HepG2 (cell line): ENCODE measurements around the gene ISCA2. TPM values are rescaled to one million over a fixed set of nuclear protein-coding genes. Genes with fewer than 3 reads are reported as not detected.

Experiments
- ATAD3A ChIP-seq: sonication (generic); formaldehyde crosslinking; IDR thresholded peaks from 2 replicates; pipeline ENCODE4 v1.4.0; 2020; ENCODE audit warnings: missing genetic modification reagents
- CC2D1A ChIP-seq: sonication (generic); formaldehyde crosslinking; IDR thresholded peaks from 2 replicates; pipeline ENCODE4 v1.8.1; 2023; ENCODE audit warnings: mild to moderate bottlenecking, missing genetic modification reagents
- CCAR2 ChIP-seq: fragments of 200-400 bp; formaldehyde crosslinking; optimal IDR thresholded peaks from 2 replicates; pipeline ENCODE3; 2018; ENCODE audit warnings: low read depth, mild to moderate bottlenecking, low read length, moderate library complexity
- HES4 ChIP-seq: sonication (generic); formaldehyde crosslinking; IDR thresholded peaks from 2 replicates; pipeline ENCODE4 v1.9.0; 2021; ENCODE audit warnings: mild to moderate bottlenecking, missing genetic modification reagents, borderline replicate concordance
- HNRNPK ChIP-seq: fragments of 200-400 bp; formaldehyde crosslinking; IDR thresholded peaks from 2 replicates; pipeline ENCODE4 v1.6.1; 2018; ENCODE audit warnings: low read length, low read depth, moderate library complexity, mild to moderate bottlenecking; ENCODE audit not compliant: poor library complexity, severe bottlenecking
- HNRNPL ChIP-seq: fragments of 200-400 bp; formaldehyde crosslinking; IDR thresholded peaks from 2 replicates; pipeline ENCODE4 v1.6.1; 2017; ENCODE audit warnings: mild to moderate bottlenecking, low read depth, low read length
- HOXA5 ChIP-seq: sonication (generic); formaldehyde crosslinking; IDR thresholded peaks from 2 replicates; pipeline ENCODE4 v1.4.0; 2020; ENCODE audit warnings: missing genetic modification reagents
- IKZF4 ChIP-seq: sonication (generic); formaldehyde crosslinking; IDR thresholded peaks from 2 replicates; pipeline ENCODE4 v1.5.1; 2020; ENCODE audit warnings: borderline replicate concordance, mild to moderate bottlenecking, low read depth, missing genetic modification reagents; ENCODE audit errors: not compliant biosample characterization
- JUNB ChIP-seq: sonication (generic); formaldehyde crosslinking; IDR thresholded peaks from 2 replicates; pipeline ENCODE4 v1.8.0; 2022; ENCODE audit warnings: missing genetic modification reagents, mild to moderate bottlenecking, borderline replicate concordance
- KLF12 ChIP-seq: sonication (generic); formaldehyde crosslinking; IDR thresholded peaks from 2 replicates; pipeline ENCODE4 v1.4.0; 2020; ENCODE audit warnings: missing genetic modification reagents, borderline replicate concordance
- PCBP1 ChIP-seq: fragments of 200-400 bp; formaldehyde crosslinking; IDR thresholded peaks from 2 replicates; pipeline ENCODE4 v1.6.1; 2017; ENCODE audit warnings: mild to moderate bottlenecking, low read depth, low read length, borderline replicate concordance
- RARG ChIP-seq: sonication (generic); formaldehyde crosslinking; IDR thresholded peaks from 2 replicates; pipeline ENCODE4 v1.4.0; 2020; ENCODE audit warnings: low read depth, mild to moderate bottlenecking, missing genetic modification reagents
- RCOR2 ChIP-seq: IDR thresholded peaks from 2 replicates; pipeline ENCODE4 v1.6.1; 2016; ENCODE audit warnings: missing biosample characterization, missing genetic modification reagents
- RXRA ChIP-seq: sonication (generic); formaldehyde crosslinking; IDR thresholded peaks from 2 replicates; pipeline ENCODE4 v1.5.1; 2020; ENCODE audit warnings: missing genetic modification reagents
- SP2 ChIP-seq: sonication (generic); formaldehyde crosslinking; IDR thresholded peaks from 2 replicates; pipeline ENCODE4 v1.5.1; 2020; ENCODE audit warnings: mild to moderate bottlenecking, missing genetic modification reagents
- SRSF1 ChIP-seq: fragments of 200-400 bp; formaldehyde crosslinking; optimal IDR thresholded peaks from 2 replicates; pipeline ENCODE3; 2017; ENCODE audit warnings: mild to moderate bottlenecking, low read depth, low read length, moderate library complexity
- ZNF432 ChIP-seq: sonication (generic); formaldehyde crosslinking; IDR thresholded peaks from 2 replicates; pipeline ENCODE4 v1.5.0; 2020; ENCODE audit warnings: missing genetic modification reagents, mild to moderate bottlenecking, borderline replicate concordance
- ZNF460 ChIP-seq: sonication (generic); formaldehyde crosslinking; IDR thresholded peaks from 2 replicates; pipeline ENCODE4 v1.5.1; 2020; ENCODE audit warnings: missing genetic modification reagents, mild to moderate bottlenecking, borderline replicate concordance
- ZNF577 ChIP-seq: sonication (generic); formaldehyde crosslinking; IDR thresholded peaks from 2 replicates; pipeline ENCODE4 v1.4.0; 2020; ENCODE audit warnings: mild to moderate bottlenecking, low read depth, missing genetic modification reagents, borderline replicate concordance
- ZNF841 ChIP-seq: sonication (generic); formaldehyde crosslinking; IDR thresholded peaks from 2 replicates; pipeline ENCODE4 v1.8.1; 2023; ENCODE audit warnings: missing genetic modification reagents, borderline replicate concordance
- ZSCAN12 ChIP-seq: sonication (generic); formaldehyde crosslinking; IDR thresholded peaks from 2 replicates; pipeline ENCODE4 v1.9.0; 2021; ENCODE audit warnings: mild to moderate bottlenecking, missing genetic modification reagents
- polyA plus RNA-seq, 8 experiments: library from polyadenylated mRNA; depleted of rRNA in 3 of 8; stranded (reverse) in 7 of 8; unstranded in 1 of 8; fragments of >200 nt; fragmentation: Illumina TruSeq in 4 of 8; extraction: Trizol in 4 of 8; gene quantifications; 2 replicates each; pipeline versions ENCODE4 v1.2.1 to v1.2.3, GENCODE V29; 2011 to 2016; ENCODE audit warnings: low read depth in 4 of 8, missing spikeins in 1 of 8, mixed read lengths in 1 of 8; ENCODE audit not compliant: insufficient read depth in 1 of 8
- total RNA-seq, 5 experiments: library from RNA; depleted of rRNA; stranded (reverse); fragments of >200 nt; fragmentation: Illumina TruSeq; extraction: Trizol; gene quantifications; 2 replicates each; pipeline ENCODE4 v1.2.3, GENCODE V29; 2016; ENCODE audit warnings: low read depth in 1 of 5
- TF ChIP-seq, protein P1 (sequence below): sonication (generic); formaldehyde crosslinking; conservative IDR thresholded peaks from 2 replicates; pipeline ENCODE4 v1.8.0; 2022; ENCODE audit warnings: missing genetic modification reagents
- TF ChIP-seq, protein P2 (sequence below): sonication (generic); formaldehyde crosslinking; IDR thresholded peaks from 2 replicates; pipeline ENCODE4 v1.4.0; 2020; ENCODE audit warnings: mild to moderate bottlenecking, missing genetic modification reagents
- TF ChIP-seq, protein P3 (sequence below): sonication (generic); formaldehyde crosslinking; IDR thresholded peaks from 2 replicates; pipeline ENCODE4 v1.5.0; 2020; ENCODE audit warnings: mild to moderate bottlenecking, low read depth, missing genetic modification reagents, borderline replicate concordance
- TF ChIP-seq, protein P4 (sequence below): sonication (generic); formaldehyde crosslinking; conservative IDR thresholded peaks from 2 replicates; pipeline ENCODE4 v1.8.1; 2023; ENCODE audit warnings: missing genetic modification reagents
- TF ChIP-seq, protein P5 (sequence below): sonication (generic); formaldehyde crosslinking; IDR thresholded peaks from 2 replicates; pipeline ENCODE4 v1.8.0; 2022; ENCODE audit warnings: missing genetic modification reagents, mild to moderate bottlenecking, inconsistent platforms, borderline replicate concordance

Gene ISCA2
- total and polyA plus RNA-seq, 2 of the 13 experiments (the other 11 are each of a cell fraction or from before 2014, with no cell fraction given): 32.1 to 43.4 TPM

DNA sequence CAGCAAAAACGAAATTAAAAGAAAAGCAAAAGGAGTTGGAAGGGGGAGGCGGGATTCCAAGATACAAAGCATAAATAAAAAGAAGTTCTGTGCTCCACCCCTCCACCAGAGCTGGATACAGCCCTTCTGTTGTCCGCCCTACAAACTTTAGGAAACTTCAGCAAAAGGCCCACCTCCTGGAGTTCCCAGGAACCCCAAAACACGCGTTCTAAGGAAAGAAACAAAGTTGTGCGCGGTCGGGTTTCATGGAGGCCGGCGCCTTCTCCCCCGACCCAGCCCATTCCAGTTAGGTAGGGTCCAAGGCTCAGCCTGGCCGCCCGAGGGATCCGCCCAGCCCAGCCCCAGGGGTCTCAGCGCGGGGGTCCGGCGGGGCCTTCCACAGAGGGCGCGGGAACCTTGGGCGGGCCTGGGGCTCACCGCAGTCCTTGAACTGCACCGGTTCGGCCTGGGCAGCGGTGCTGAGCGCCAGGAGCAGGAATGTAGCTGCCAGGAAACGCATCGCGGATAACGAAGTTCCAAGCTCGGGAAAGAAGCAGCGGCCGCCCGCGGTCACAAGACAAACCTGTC lies 706 bp upstream of the ISCA2 start, which contains the start of gene NPC2 (continued):
- TF ChIP-seq, protein P1, sequence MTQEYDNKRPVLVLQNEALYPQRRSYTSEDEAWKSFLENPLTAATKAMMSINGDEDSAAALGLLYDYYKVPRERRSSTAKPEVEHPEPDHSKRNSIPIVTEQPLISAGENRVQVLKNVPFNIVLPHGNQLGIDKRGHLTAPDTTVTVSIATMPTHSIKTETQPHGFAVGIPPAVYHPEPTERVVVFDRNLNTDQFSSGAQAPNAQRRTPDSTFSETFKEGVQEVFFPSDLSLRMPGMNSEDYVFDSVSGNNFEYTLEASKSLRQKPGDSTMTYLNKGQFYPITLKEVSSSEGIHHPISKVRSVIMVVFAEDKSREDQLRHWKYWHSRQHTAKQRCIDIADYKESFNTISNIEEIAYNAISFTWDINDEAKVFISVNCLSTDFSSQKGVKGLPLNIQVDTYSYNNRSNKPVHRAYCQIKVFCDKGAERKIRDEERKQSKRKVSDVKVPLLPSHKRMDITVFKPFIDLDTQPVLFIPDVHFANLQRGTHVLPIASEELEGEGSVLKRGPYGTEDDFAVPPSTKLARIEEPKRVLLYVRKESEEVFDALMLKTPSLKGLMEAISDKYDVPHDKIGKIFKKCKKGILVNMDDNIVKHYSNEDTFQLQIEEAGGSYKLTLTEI (CRISPR knock-in tag): no peak
- TF ChIP-seq IKZF4 (CRISPR knock-in tag): peak; percentile 27
- peak; percentile 83; the same call in 1 of the 2 replicates for TF ChIP-seq ZSCAN12
- TF ChIP-seq, protein P2, sequence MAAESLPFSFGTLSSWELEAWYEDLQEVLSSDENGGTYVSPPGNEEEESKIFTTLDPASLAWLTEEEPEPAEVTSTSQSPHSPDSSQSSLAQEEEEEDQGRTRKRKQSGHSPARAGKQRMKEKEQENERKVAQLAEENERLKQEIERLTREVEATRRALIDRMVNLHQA (CRISPR knock-in tag): no peak
- peak; percentile 45; the same call in 1 of the 2 replicates for TF ChIP-seq RXRA (CRISPR knock-in tag)
- TF ChIP-seq HNRNPL: no peak
- TF ChIP-seq CC2D1A (CRISPR knock-in tag): no peak
- no peak for TF ChIP-seq JUNB (CRISPR knock-in tag)
- no peak for TF ChIP-seq ATAD3A (CRISPR knock-in tag)
- TF ChIP-seq, protein P3, sequence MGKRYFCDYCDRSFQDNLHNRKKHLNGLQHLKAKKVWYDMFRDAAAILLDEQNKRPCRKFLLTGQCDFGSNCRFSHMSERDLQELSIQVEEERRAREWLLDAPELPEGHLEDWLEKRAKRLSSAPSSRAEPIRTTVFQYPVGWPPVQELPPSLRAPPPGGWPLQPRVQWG (CRISPR knock-in tag): no peak
- TF ChIP-seq SP2 (CRISPR knock-in tag): no peak
- TF ChIP-seq ZNF577: no peak
- no peak for TF ChIP-seq ZNF432 (CRISPR knock-in tag)
- TF ChIP-seq ZNF460 (CRISPR knock-in tag): no peak
- no peak for TF ChIP-seq ZNF841
- TF ChIP-seq SRSF1: no peak
- no peak for TF ChIP-seq PCBP1
- TF ChIP-seq KLF12 (CRISPR knock-in tag): no peak
- TF ChIP-seq, protein P4, sequence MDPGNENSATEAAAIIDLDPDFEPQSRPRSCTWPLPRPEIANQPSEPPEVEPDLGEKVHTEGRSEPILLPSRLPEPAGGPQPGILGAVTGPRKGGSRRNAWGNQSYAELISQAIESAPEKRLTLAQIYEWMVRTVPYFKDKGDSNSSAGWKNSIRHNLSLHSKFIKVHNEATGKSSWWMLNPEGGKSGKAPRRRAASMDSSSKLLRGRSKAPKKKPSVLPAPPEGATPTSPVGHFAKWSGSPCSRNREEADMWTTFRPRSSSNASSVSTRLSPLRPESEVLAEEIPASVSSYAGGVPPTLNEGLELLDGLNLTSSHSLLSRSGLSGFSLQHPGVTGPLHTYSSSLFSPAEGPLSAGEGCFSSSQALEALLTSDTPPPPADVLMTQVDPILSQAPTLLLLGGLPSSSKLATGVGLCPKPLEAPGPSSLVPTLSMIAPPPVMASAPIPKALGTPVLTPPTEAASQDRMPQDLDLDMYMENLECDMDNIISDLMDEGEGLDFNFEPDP (CRISPR knock-in tag): no peak
- TF ChIP-seq HOXA5: peak; percentile 57; the same call in 1 of the 2 replicates
- TF ChIP-seq HES4: peak; percentile 46; the same call in 1 of the 2 replicates
- no peak for TF ChIP-seq HNRNPK
- TF ChIP-seq RARG (CRISPR knock-in tag): no peak
- TF ChIP-seq, protein P5, sequence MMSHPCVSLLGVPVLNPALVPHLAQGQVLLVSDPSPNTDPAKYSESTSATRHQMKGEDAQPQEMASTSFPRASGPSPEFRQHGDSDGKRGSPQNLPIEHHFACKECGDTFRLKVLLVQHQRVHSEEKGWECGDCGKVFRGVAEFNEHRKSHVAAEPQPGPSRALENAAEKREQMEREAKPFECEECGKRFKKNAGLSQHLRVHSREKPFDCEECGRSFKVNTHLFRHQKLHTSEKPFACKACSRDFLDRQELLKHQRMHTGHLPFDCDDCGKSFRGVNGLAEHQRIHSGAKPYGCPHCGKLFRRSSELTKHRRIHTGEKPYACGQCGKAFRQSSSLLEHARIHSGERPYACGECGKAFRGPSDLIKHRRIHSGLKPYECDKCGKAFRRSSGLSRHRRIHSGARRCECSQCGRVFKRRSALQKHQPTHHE: no peak
- TF ChIP-seq CCAR2: no peak
- TF ChIP-seq RCOR2 (CRISPR knock-in tag): no peak
